HepG2 (cell line): ENCODE measurements around the gene LSM12. TPM values are rescaled to one million over a fixed set of nuclear protein-coding genes. Genes with fewer than 3 reads are reported as not detected.

Experiments
- ARHGAP35 ChIP-seq: sonication (generic); formaldehyde crosslinking; IDR thresholded peaks from 2 replicates; pipeline ENCODE4 v1.9.0; 2022; ENCODE audit warnings: mild to moderate bottlenecking, inconsistent platforms, moderate library complexity, missing genetic modification reagents, borderline replicate concordance
- CHD2 ChIP-seq: IDR thresholded peaks from 2 replicates; pipeline ENCODE4 v1.6.1; 2011; ENCODE audit warnings: low read depth, low read length, improper control_type of control experiment
- EZH2 ChIP-seq: conservative IDR thresholded peaks from 2 replicates; pipeline ENCODE4 v1.6.1; 2012; ENCODE audit warnings: mild to moderate bottlenecking, low read depth, low read length, moderate library complexity
- GPN1 ChIP-seq: sonication (generic); formaldehyde crosslinking; IDR thresholded peaks from 2 replicates; pipeline ENCODE4 v1.5.1; 2020; ENCODE audit warnings: missing genetic modification reagents, borderline replicate concordance
- HMGA1 ChIP-seq: sonication (generic); formaldehyde crosslinking; conservative IDR thresholded peaks from 2 replicates; pipeline ENCODE4 v1.4.0; 2020; ENCODE audit warnings: missing genetic modification reagents
- KAT2B ChIP-seq: fragments of 150-350 bp; IDR thresholded peaks from 2 replicates; pipeline ENCODE4 v1.6.1; 2014; ENCODE audit warnings: low read depth, low read length, borderline replicate concordance
- NFIC ChIP-seq: IDR thresholded peaks from 2 replicates; pipeline ENCODE4 v1.6.1; 2012; ENCODE audit warnings: mild to moderate bottlenecking, low read length, inconsistent platforms
- PPARG ChIP-seq: conservative IDR thresholded peaks from 2 replicates; pipeline ENCODE4 v1.6.1; 2016; ENCODE audit warnings: missing biosample characterization, missing genetic modification reagents
- RARG ChIP-seq: sonication (generic); formaldehyde crosslinking; IDR thresholded peaks from 2 replicates; pipeline ENCODE4 v1.4.0; 2020; ENCODE audit warnings: low read depth, mild to moderate bottlenecking, missing genetic modification reagents
- SIN3A ChIP-seq: IDR thresholded peaks from 2 replicates; pipeline ENCODE4 v1.6.1; 2011; ENCODE audit warnings: low read depth, mild to moderate bottlenecking, control low read depth, low read length, borderline replicate concordance
- SMAD1 ChIP-seq: sonication (generic); formaldehyde crosslinking; IDR thresholded peaks from 2 replicates; pipeline ENCODE4 v1.4.0; 2020; ENCODE audit warnings: missing genetic modification reagents, low read depth, mild to moderate bottlenecking, borderline replicate concordance
- TMF1 ChIP-seq: sonication (generic); formaldehyde crosslinking; IDR thresholded peaks from 2 replicates; pipeline ENCODE4 v1.8.1; 2022; ENCODE audit warnings: low read depth, missing genetic modification reagents
- TRIM24 ChIP-seq: sonication (generic); formaldehyde crosslinking; IDR thresholded peaks from 2 replicates; pipeline ENCODE4 v1.8.0; 2022; ENCODE audit warnings: mild to moderate bottlenecking, missing genetic modification reagents
- WIZ ChIP-seq: sonication (generic); formaldehyde crosslinking; IDR thresholded peaks from 2 replicates; pipeline ENCODE4 v1.5.1; 2020; ENCODE audit warnings: mild to moderate bottlenecking, missing genetic modification reagents
- ZNF10 ChIP-seq: sonication (generic); formaldehyde crosslinking; IDR thresholded peaks from 2 replicates; pipeline ENCODE4 v1.4.0; 2020; ENCODE audit warnings: mild to moderate bottlenecking, low read depth, missing genetic modification reagents, borderline replicate concordance
- ZNF205 ChIP-seq: IDR thresholded peaks from 2 replicates; pipeline ENCODE4 v1.6.1; 2018; ENCODE audit warnings: missing biosample characterization, missing genetic modification reagents
- ZNF224 ChIP-seq: sonication (generic); formaldehyde crosslinking; IDR thresholded peaks from 2 replicates; pipeline ENCODE4 v1.5.0; 2020; ENCODE audit warnings: mild to moderate bottlenecking, missing genetic modification reagents
- ZNF282 ChIP-seq: fragments of 450-650 bp; IDR thresholded peaks from 2 replicates; pipeline ENCODE4 v1.6.1; 2018; ENCODE audit not compliant: partially characterized antibody
- ZNF512B ChIP-seq: sonication (generic); formaldehyde crosslinking; IDR thresholded peaks from 2 replicates; pipeline ENCODE4 v1.5.1; 2020; ENCODE audit warnings: missing genetic modification reagents, mild to moderate bottlenecking, borderline replicate concordance
- ZNF782 ChIP-seq: sonication (generic); formaldehyde crosslinking; IDR thresholded peaks from 2 replicates; pipeline ENCODE4 v1.4.0; 2020; ENCODE audit warnings: missing genetic modification reagents, mild to moderate bottlenecking, borderline replicate concordance
- ZNF839 ChIP-seq: sonication (generic); formaldehyde crosslinking; IDR thresholded peaks from 2 replicates; pipeline ENCODE4 v1.4.0; 2020; ENCODE audit warnings: missing genetic modification reagents, mild to moderate bottlenecking, borderline replicate concordance
- ZSCAN20 ChIP-seq: sonication (generic); formaldehyde crosslinking; IDR thresholded peaks from 2 replicates; pipeline ENCODE4 v1.4.0; 2020; ENCODE audit warnings: missing genetic modification reagents, mild to moderate bottlenecking, borderline replicate concordance
- polyA plus RNA-seq, 8 experiments: library from polyadenylated mRNA; depleted of rRNA in 3 of 8; stranded (reverse) in 7 of 8; unstranded in 1 of 8; fragments of >200 nt; fragmentation: Illumina TruSeq in 4 of 8; extraction: Trizol in 4 of 8; gene quantifications; 2 replicates each; pipeline versions ENCODE4 v1.2.1 to v1.2.3, GENCODE V29; 2011 to 2016; ENCODE audit warnings: low read depth in 4 of 8, missing spikeins in 1 of 8, mixed read lengths in 1 of 8; ENCODE audit not compliant: insufficient read depth in 1 of 8
- total RNA-seq, 5 experiments: library from RNA; depleted of rRNA; stranded (reverse); fragments of >200 nt; fragmentation: Illumina TruSeq; extraction: Trizol; gene quantifications; 2 replicates each; pipeline ENCODE4 v1.2.3, GENCODE V29; 2016; ENCODE audit warnings: low read depth in 1 of 5
- TF ChIP-seq, protein P1 (sequence below): IDR thresholded peaks from 2 replicates; pipeline ENCODE4 v1.6.1; 2016; ENCODE audit warnings: control low read depth

LSM12 gene
- total and polyA plus RNA-seq, 2 of the 13 experiments (the other 11 are each of a cell fraction or from before 2014, with no cell fraction given), result 52.8 to 55.7 TPM

GRCh38 chr17:44110823-44111633 lies 44.6 kb upstream of the LSM12 start (continued):
- TF ChIP-seq ZNF282 (no peak), EZH2 (no peak), ZNF512B (CRISPR knock-in tag) (peak; percentile 90; the same call in 1 of the 2 replicates), ZNF205 (CRISPR knock-in tag) (peak; percentile 86), ZNF224 (peak; percentile 96; the same call in 1 of the 2 replicates), ZNF839 (CRISPR knock-in tag) (peak; percentile 74; the same call in 1 of the 2 replicates), SIN3A (peak; percentile 95), PPARG (peak; percentile 85; the same call in 1 of the 2 replicates), ZSCAN20 (peak; percentile 81; the same call in 1 of the 2 replicates), NFIC (peak; percentile 90; the same call in 1 of the 2 replicates), ZNF782 (peak; percentile 96; the same call in 1 of the 2 replicates), CHD2 (peak; percentile 84), ARHGAP35 (0 out of 2 replicates have a peak, but pooled peaks have one; percentile 77), RARG (CRISPR knock-in tag) (peak; percentile 77; the same call in 1 of the 2 replicates), ZNF10 (CRISPR knock-in tag) (no peak), TMF1 (CRISPR knock-in tag) (peak; percentile 84), TRIM24 (no peak), GPN1 (no peak), WIZ (CRISPR knock-in tag) (0 out of 2 replicates have a peak, but pooled peaks have one; percentile 57), KAT2B (no peak), HMGA1 (CRISPR knock-in tag) (no peak), SMAD1 (CRISPR knock-in tag) (peak; percentile 88; the same call in 1 of the 2 replicates)
- TF ChIP-seq, protein P1, sequence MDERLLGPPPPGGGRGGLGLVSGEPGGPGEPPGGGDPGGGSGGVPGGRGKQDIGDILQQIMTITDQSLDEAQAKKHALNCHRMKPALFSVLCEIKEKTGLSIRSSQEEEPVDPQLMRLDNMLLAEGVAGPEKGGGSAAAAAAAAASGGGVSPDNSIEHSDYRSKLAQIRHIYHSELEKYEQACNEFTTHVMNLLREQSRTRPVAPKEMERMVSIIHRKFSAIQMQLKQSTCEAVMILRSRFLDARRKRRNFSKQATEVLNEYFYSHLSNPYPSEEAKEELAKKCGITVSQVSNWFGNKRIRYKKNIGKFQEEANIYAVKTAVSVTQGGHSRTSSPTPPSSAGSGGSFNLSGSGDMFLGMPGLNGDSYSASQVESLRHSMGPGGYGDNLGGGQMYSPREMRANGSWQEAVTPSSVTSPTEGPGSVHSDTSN, result peak; percentile 8
